Natural killer cell (primary cell): ENCODE data around the gene UBE2L3. TPM values are rescaled to one million over a fixed set of nuclear protein-coding genes. Genes with fewer than 3 reads are reported as not detected.

Source experiments
- ATAC-seq, 3 donors: fragments of 150-1000 bp in 2 of 3; fragments of 200-7000 bp in 1 of 3; cut with Tn5 transposase; 1 replicate in 1 of 3; 2 replicates in 2 of 3; pipeline ENCODE4 v1.10.0; 2021; ENCODE audit warnings: mild to moderate bottlenecking in 2 of 3, moderate library complexity in 2 of 3
- DNase-seq, 2 donors: peaks; one replicate each; pipeline versions ENCODE4 v3.0.0 to v3.0.0-alpha.2; 2013 to 2021; ENCODE audit warnings: mixed read lengths in 1 of 2
- H3K27ac ChIP-seq: one replicate; pipeline ENCODE4 v1.5.1; 2013; ENCODE audit warnings: mild to moderate bottlenecking, low read length
- H3K27me3 ChIP-seq: one replicate; pipeline ENCODE4 v1.6.1; 2013; ENCODE audit warnings: low read length; ENCODE audit not compliant: control insufficient read depth, insufficient read depth
- H3K36me3 ChIP-seq: one replicate; pipeline ENCODE4 v1.6.1; 2013; ENCODE audit warnings: low read length; ENCODE audit not compliant: control insufficient read depth, insufficient read depth
- H3K4me1 ChIP-seq: one replicate; pipeline ENCODE4 v1.6.1; 2013; ENCODE audit warnings: low read length; ENCODE audit not compliant: control insufficient read depth, insufficient read depth
- H3K4me3 ChIP-seq: one replicate; pipeline ENCODE4 v1.5.1; 2013; ENCODE audit warnings: low read length
- H3K9me3 ChIP-seq: one replicate; pipeline ENCODE4 v1.6.1; 2013; ENCODE audit warnings: low read length; ENCODE audit not compliant: control insufficient read depth, insufficient read depth
- H3K27ac Mint-ChIP-seq, 2 donors: one replicate each; pipeline ENCODE4 v1.8.0; 2022; ENCODE audit warnings: mild to moderate bottlenecking in 2 of 2, mixed read lengths in 2 of 2, moderate library complexity in 1 of 2
- H3K27me3 Mint-ChIP-seq, 2 donors: one replicate each; pipeline ENCODE4 v1.8.0; 2022; ENCODE audit warnings: low read depth in 2 of 2, mixed read lengths in 2 of 2
- H3K36me3 Mint-ChIP-seq: one replicate; pipeline ENCODE4 v1.8.0; 2022; ENCODE audit warnings: mixed read lengths
- H3K4me1 Mint-ChIP-seq, 2 donors: one replicate each; pipeline ENCODE4 v1.8.0; 2022; ENCODE audit warnings: mixed read lengths in 2 of 2
- H3K4me3 Mint-ChIP-seq: one replicate; pipeline ENCODE4 v1.8.0; 2022; ENCODE audit warnings: mild to moderate bottlenecking, moderate library complexity, mixed read lengths
- H3K9me3 Mint-ChIP-seq, 2 donors: one replicate each; pipeline ENCODE4 v1.8.0; 2022; ENCODE audit warnings: mixed read lengths in 2 of 2
- WGBS: methylation state at CpG from one replicate; pipeline ENCODE4 v1.1.7; 2013; ENCODE audit warnings: missing lambda C conversion rate; ENCODE audit not compliant: insufficient coverage; 5-methylcytosine and 5-hydroxymethylcytosine counted together
- intact Hi-C: fragments of 100-400 bp; cut with micrococcal nuclease; formaldehyde crosslinking; loops from one replicate; pipeline ENCODE4 v1.14.2; 2022
- total RNA-seq, 4 donors: library from RNA; stranded (reverse); fragments of 120-200 nt in 1 of 4; gene quantifications; one replicate each; pipeline versions ENCODE4 v1.2.3 to v1.2.4, GENCODE V29; 2013 to 2022
- TF ChIP-seq, protein P1 (sequence below): fragments of 200-600 bp; IDR thresholded peaks from one replicate; pipeline ENCODE4 v1.8.0; 2022; ENCODE audit warnings: antibody characterized with exemption

The UBE2L3 gene
- total RNA-seq, 3 donors from 2014 or later (not counting 1 experiment from before 2014, with no cell fraction given) = 30.7 to 39.8 (median 39.7) TPM

- 81% methylated on average over 74 of the region's 74 CpGs for WGBS
- Histone ChIP-seq H3K4me1 (peaks cover 45% of the 10 kb centered on the region), H3K4me3 (peak overlapping the region; percentile 99), H3K9me3 (no peaks in the 10 kb centered on the region), H3K27ac (no peak overlapping the region), H3K27me3 (no peaks in the 10 kb centered on the region), H3K36me3 (peaks cover 28% of the 10 kb centered on the region)
- Mint-ChIP-seq H3K36me3 (no peaks in the 10 kb centered on the region), H3K9me3 (no peaks in the 10 kb centered on the region), H3K27me3 (no peaks in the 10 kb centered on the region), H3K4me3 (peak overlapping the region; percentile 90), H3K4me1 (peaks cover 32 to 41% of the 10 kb centered on the region in 2 donors), H3K27ac (peak overlapping the region; percentile 75 to 83)
- ATAC-seq (no peak), DNase-seq (no peak)
- intact Hi-C loops = loop anchor here (1.0 kb wide), 1 partner anchor 14 kb away; the partner anchor contains the start of gene SDF2L1
- TF ChIP-seq, protein P1, sequence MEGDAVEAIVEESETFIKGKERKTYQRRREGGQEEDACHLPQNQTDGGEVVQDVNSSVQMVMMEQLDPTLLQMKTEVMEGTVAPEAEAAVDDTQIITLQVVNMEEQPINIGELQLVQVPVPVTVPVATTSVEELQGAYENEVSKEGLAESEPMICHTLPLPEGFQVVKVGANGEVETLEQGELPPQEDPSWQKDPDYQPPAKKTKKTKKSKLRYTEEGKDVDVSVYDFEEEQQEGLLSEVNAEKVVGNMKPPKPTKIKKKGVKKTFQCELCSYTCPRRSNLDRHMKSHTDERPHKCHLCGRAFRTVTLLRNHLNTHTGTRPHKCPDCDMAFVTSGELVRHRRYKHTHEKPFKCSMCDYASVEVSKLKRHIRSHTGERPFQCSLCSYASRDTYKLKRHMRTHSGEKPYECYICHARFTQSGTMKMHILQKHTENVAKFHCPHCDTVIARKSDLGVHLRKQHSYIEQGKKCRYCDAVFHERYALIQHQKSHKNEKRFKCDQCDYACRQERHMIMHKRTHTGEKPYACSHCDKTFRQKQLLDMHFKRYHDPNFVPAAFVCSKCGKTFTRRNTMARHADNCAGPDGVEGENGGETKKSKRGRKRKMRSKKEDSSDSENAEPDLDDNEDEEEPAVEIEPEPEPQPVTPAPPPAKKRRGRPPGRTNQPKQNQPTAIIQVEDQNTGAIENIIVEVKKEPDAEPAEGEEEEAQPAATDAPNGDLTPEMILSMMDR = no peak
Observed at GRCh38 chr22:21628386-21629254, 61.1 kb downstream of the UBE2L3 start.

- H3K9me3 Mint-ChIP-seq = no peaks in the 10 kb centered on the region
Observed at GRCh38 chr22:21629255-21630149, 62.0 kb downstream of the UBE2L3 start, which contains the start of gene YDJC. YDJC (minus strand) TSS chr22:21630022; CDS start chr22:21630014, 8 bp downstream.

DNA sequence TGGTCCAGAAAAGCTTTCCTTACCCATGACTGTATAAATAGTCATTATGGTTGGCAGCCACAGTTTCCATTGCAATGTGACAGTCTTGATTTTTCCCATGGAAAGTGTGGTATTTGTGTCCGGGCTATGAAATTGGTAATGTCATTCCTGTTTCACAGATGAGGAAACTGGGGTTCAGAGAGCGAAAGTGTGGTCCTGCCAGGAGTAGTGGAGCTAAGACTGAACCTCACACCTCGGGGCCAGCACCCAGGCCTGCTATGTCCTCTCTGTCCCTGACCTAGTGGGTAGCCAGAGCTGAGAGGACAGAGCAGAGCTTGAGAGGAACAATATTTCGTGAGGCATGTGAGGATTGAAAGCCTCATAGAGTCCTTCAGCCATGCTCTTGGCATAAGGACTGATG, 63.5 kb downstream of the UBE2L3 start:
- Mint-ChIP-seq H3K9me3 (no peaks in the 10 kb centered on the region), H3K27me3 (no peaks in the 10 kb centered on the region), H3K27ac (peak overlapping the region in 1 of 2 donors; percentile 46), H3K4me1 (peaks cover 25 to 26% of the 10 kb centered on the region in 2 donors), H3K4me3 (no peak overlapping the region), H3K36me3 (no peaks in the 10 kb centered on the region)
- Histone ChIP-seq H3K27ac (no peak overlapping the region), H3K27me3 (no peaks in the 10 kb centered on the region), H3K9me3 (no peaks in the 10 kb centered on the region), H3K4me3 (no peak overlapping the region), H3K36me3 (peaks cover 19% of the 10 kb centered on the region), H3K4me1 (peaks cover 44% of the 10 kb centered on the region)
- WGBS = 92% methylated on average over 4 of the region's 4 CpGs
- TF ChIP-seq, protein P1 = no peak
- ATAC-seq (no peak), DNase-seq (no peak)
- intact Hi-C loops = no loop called here

More at GRCh38 chr22:21629255-21630149, 62.0 kb downstream of the UBE2L3 start, which contains the start of gene YDJC:
- H3K36me3 Mint-ChIP-seq = no peaks in the 10 kb centered on the region
- ATAC-seq (peak; percentile 87 to 97 (median 92)), DNase-seq (peak; percentile 93 to 97)
- H3K36me3 ChIP-seq = peaks cover 22% of the 10 kb centered on the region
- H3K4me3 Mint-ChIP-seq = peak within 1 kb of the TSS; percentile 90
- intact Hi-C loops = loop anchor here (1.0 kb wide), 1 partner anchor 13 kb away; the partner anchor contains the start of gene SDF2L1
- H3K4me3 ChIP-seq = peak within 1 kb of the TSS; percentile 99
- peaks cover 32 to 36% of the 10 kb centered on the region in 2 donors for H3K4me1 Mint-ChIP-seq
- no peaks in the 10 kb centered on the region for H3K27me3 Mint-ChIP-seq
- TF ChIP-seq, protein P1 = no peak
- H3K27ac Mint-ChIP-seq = peak within 1 kb of the TSS; percentile 75 to 83
- H3K4me1 ChIP-seq = peaks cover 45% of the 10 kb centered on the region
- no peaks in the 10 kb centered on the region for H3K9me3 ChIP-seq
- H3K27me3 ChIP-seq = no peaks in the 10 kb centered on the region
- WGBS = under 1% methylated on average over 93 of the region's 93 CpGs
- H3K27ac ChIP-seq = peak within 1 kb of the TSS; percentile 89
